NK-92 (cell line): ENCODE measurements around the gene PLEKHJ1.
"Not testable (repeated sequence)": the region's sequence is repeated elsewhere in the genome, so short reads cannot be mapped to it uniquely, and the experiment has no call there.

Source experiments
- DNase-seq: peaks from one replicate; lab custom pipeline; 2025; ENCODE audit not compliant: unreplicated experiment; lab: John Stamatoyannopoulos, UW

The PLEKHJ1 gene

GRCh38 chr19:2201473-2202148 is 34.5 kb downstream of the PLEKHJ1 start:
- no peak for DNase-seq

GRCh38 chr19:2200624-2201294 is 35.4 kb downstream of the PLEKHJ1 start:
- not testable (repeated sequence) for DNase-seq

GRCh38 chr19:2199861-2200623 is 36.1 kb downstream of the PLEKHJ1 start:
- DNase-seq, result no peak

GRCh38 chr19:2199215-2199614 is 36.9 kb downstream of the PLEKHJ1 start:
- DNase-seq, result no peak

GRCh38 chr19:2198317-2198716 is 37.8 kb downstream of the PLEKHJ1 start:
- no peak for DNase-seq

- DNase-seq, result no peak
These were observed 38.9 kb downstream of the PLEKHJ1 start for GRCh38 chr19:2197270-2197669.

- DNase-seq, result no peak
These were observed 40.2 kb downstream of the PLEKHJ1 start for GRCh38 chr19:2195914-2196313.

GRCh38 chr19:2195361-2195760 is 40.8 kb downstream of the PLEKHJ1 start:
- no peak for DNase-seq

GRCh38 chr19:2194513-2195078 is 41.5 kb downstream of the PLEKHJ1 start:
- no peak for DNase-seq

- no peak for DNase-seq
These were observed 42.3 kb downstream of the PLEKHJ1 start for GRCh38 chr19:2193807-2194206.

GRCh38 chr19:2192862-2193261 is 43.3 kb downstream of the PLEKHJ1 start:
- no peak for DNase-seq

GRCh38 chr19:2191456-2192310 is 44.4 kb downstream of the PLEKHJ1 start:
- DNase-seq, result no peak

GRCh38 chr19:2190848-2191455 is 45.2 kb downstream of the PLEKHJ1 start:
- DNase-seq, result no peak

- DNase-seq, result no peak
These were observed 46.2 kb downstream of the PLEKHJ1 start for GRCh38 chr19:2189880-2190279.

- no peak for DNase-seq
These were observed 47.3 kb downstream of the PLEKHJ1 start for GRCh38 chr19:2188708-2189385.

GRCh38 chr19:2187159-2187558 is 49.0 kb downstream of the PLEKHJ1 start:
- DNase-seq, result no peak

GRCh38 chr19:2186071-2186846 is 49.9 kb downstream of the PLEKHJ1 start:
- DNase-seq, result no peak

- no peak for DNase-seq
These were observed 50.4 kb downstream of the PLEKHJ1 start for GRCh38 chr19:2185734-2186070.

GRCh38 chr19:2184422-2184975 is 51.6 kb downstream of the PLEKHJ1 start:
- DNase-seq, result no peak
